Activated CD4-positive, alpha-beta memory T cell treated with anti-CD3 and anti-CD28 coated beads for 36 hours (primary cell): ENCODE measurements around the gene PLN. TPM values are rescaled to one million over a fixed set of nuclear protein-coding genes. Genes with fewer than 3 reads are reported as not detected.

Source experiments
- CTCF ChIA-PET: fragments of 350-600 bp; sonication (Branson Sonifier 250); formaldehyde crosslinking; loops from one replicate; lab custom pipeline; 2021; ENCODE audit warnings: antibody characterized with exemption, inconsistent platforms; lab: Charles Lee
- POLR2A ChIA-PET: fragments of 350-600 bp; sonication (Branson Sonifier 250); formaldehyde crosslinking; loops from one replicate; lab custom pipeline; 2021; ENCODE audit warnings: antibody characterized with exemption; lab: Charles Lee
- DNase-seq: peaks from one replicate; pipeline ENCODE4 v3.0.0-alpha.2; 2020
- H3K27ac Mint-ChIP-seq: one replicate; pipeline ENCODE4 v1.8.0; 2021; ENCODE audit warnings: mixed read lengths
- H3K27me3 Mint-ChIP-seq: one replicate; pipeline ENCODE4 v1.8.0; 2021; ENCODE audit warnings: mixed read lengths
- H3K36me3 Mint-ChIP-seq: one replicate; pipeline ENCODE4 v1.8.0; 2021; ENCODE audit warnings: mixed read lengths
- H3K4me1 Mint-ChIP-seq: one replicate; pipeline ENCODE4 v1.8.0; 2021; ENCODE audit warnings: low read depth, mixed read lengths
- H3K4me3 Mint-ChIP-seq: one replicate; pipeline ENCODE4 v1.8.0; 2021; ENCODE audit warnings: mild to moderate bottlenecking, mixed read lengths
- H3K9me3 Mint-ChIP-seq: one replicate; pipeline ENCODE4 v1.8.0; 2021; ENCODE audit warnings: mixed read lengths
- intact Hi-C: fragments of 100-400 bp; cut with micrococcal nuclease; formaldehyde crosslinking; loops from one replicate; pipeline ENCODE4 v1.15.1; 2023
- total RNA-seq, 2 experiments: library from RNA; stranded (reverse); gene quantifications; one replicate each; pipeline ENCODE4 v1.2.3, GENCODE V29; 2021

PLN gene
- total RNA-seq, 2 experiments from 2014 or later = not detected

DNA sequence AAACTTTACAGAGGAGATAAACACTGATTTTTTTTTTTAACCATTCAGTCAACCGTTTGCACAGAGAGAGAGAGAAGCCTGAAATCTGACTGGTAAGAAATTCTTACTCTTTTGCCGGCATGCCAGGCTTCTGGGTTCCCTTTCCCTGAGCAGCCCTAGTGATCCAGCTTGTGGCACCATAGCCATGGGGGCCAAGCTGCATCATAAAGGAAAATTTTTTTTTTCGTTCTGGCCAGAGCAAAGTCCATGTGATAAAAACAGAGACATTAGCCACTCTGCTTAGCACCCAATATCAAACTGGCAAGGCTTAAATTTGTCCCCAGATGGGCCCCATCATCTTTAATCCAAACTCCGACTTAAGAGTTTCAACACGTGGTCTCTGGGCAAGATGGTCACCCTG lies 58.8 kb downstream of the PLN start:
- peaks cover 11% of the 10 kb centered on the region for H3K9me3 Mint-ChIP-seq
- CTCF ChIA-PET = interaction anchor here (1.1 to 1.4 kb wide), 3 partner anchors 12 to 194 kb away, joined by 4 to 5 read pairs (median 4); no protein-coding TSS in a partner anchor
- POLR2A ChIA-PET = no interaction called here
- no peak overlapping the region for H3K27ac Mint-ChIP-seq
- no peak for DNase-seq
- H3K4me1 Mint-ChIP-seq = peaks cover 45% of the 10 kb centered on the region
- H3K36me3 Mint-ChIP-seq = peaks cover 35% of the 10 kb centered on the region
- intact Hi-C loops = no loop called here
- H3K27me3 Mint-ChIP-seq = no peaks in the 10 kb centered on the region
- H3K4me3 Mint-ChIP-seq = no peak overlapping the region

Other genes with a start within 250 kb of the PLN start
- 10 to 100 TPM; 21.1 to 23.3 TPM for gene CEP85L, start 103.3 kb downstream of the PLN start, total RNA-seq